Measurements from ENCODE around the gene OR6J1.
"Not testable (repeated sequence)": the region's sequence is repeated elsewhere in the genome, so short reads cannot be mapped to it uniquely, and the experiment has no call there.

The OR6J1 gene

GRCh38 chr14:22588526-22589095, 55.5 kb downstream of the OR6J1 start:
- H3K4me1 ChIP-seq (ENCODE audit: control insufficient read depth in 5 of 5, insufficient read depth in 5 of 5, low read length in 5 of 5): peaks cover 0 to 41% (median 37%) of the 10 kb centered on the region in 5 donors
- H3K36me3 ChIP-seq (ENCODE audit: control insufficient read depth in 5 of 5, insufficient read depth in 5 of 5, low read length in 5 of 5): no peaks in the 10 kb centered on the region
- H3K9me3 ChIP-seq (ENCODE audit: control insufficient read depth in 5 of 5, low read length in 5 of 5): no peaks in the 10 kb centered on the region
- peak overlapping the region; percentile 93 for H3K27ac ChIP-seq (ENCODE audit: low read depth, low read length)
- H3K4me3 ChIP-seq (ENCODE audit: low read depth in 1 of 5, low read length in 5 of 5): peak overlapping the region; percentile 89 to 99 (median 96)
- H3K9ac ChIP-seq (ENCODE audit: low read length in 5 of 5): peak overlapping the region; percentile 88 to 96 (median 95)
- no peaks in the 10 kb centered on the region for H3K27me3 ChIP-seq (ENCODE audit: control insufficient read depth in 5 of 5, insufficient read depth in 4 of 5, low read length in 5 of 5)

DNA sequence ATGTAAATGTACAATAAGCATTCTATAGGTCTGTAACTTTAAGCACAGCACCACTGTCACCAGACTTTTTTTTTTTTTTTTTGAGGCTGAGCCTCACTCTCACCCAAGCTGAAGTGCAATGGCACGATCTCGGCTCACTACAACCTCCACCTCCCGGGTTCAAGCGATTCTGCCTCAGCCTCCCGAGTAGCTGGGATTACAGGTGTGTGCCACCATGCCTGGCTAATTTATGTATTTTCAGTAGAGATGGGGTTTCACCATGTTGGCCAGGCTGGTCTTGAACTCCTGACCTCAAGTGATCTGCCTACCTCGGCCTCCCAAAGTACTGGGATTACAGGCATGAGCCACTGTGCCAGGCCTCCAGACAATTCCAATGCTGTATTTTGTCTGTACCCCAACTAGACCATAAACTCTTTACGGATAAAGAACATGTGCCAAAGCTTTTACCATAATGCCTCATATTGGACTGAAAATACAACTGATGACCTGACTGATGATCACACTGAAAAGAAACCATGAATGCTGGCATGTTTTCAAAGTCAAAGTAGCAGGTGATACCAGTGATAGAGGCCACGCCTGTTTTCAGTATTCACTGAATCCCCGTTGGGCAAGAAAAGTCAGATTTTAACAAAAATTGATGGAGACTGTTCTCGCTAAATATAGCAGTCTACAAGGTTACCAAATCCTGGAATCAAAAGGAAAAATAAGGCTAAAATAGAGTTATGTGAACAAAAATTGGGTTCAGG, 56.3 kb downstream of the OR6J1 start:
- not testable (repeated sequence) for H3K27ac ChIP-seq (ENCODE audit: low read depth, low read length)

DNA sequence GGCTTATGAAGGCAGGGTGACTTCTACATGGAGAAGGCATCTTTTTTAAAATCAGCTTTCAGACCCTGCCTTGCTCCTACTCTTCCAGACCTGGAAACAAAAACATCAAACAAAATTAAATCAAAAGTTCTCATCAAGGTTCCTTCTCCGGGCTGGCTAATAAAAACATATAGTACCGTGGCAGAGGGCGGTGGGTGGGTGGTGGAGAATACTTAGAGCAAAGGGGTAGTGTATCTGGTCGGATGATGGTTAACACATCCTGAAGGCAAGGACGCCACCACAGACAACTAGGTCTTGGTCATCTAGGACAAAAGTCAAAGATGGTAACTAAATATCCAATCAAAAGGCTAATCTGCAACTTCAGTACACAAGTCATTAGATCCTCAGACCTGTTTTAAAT, 56.9 kb downstream of the OR6J1 start:
- Histone ChIP-seq H3K4me1 (ENCODE audit: control insufficient read depth in 5 of 5, insufficient read depth in 5 of 5, low read length in 5 of 5) (peaks cover 0 to 41% (median 37%) of the 10 kb centered on the region in 5 donors), H3K9ac (ENCODE audit: low read length in 5 of 5) (no peak overlapping the region), H3K36me3 (ENCODE audit: control insufficient read depth in 5 of 5, insufficient read depth in 5 of 5, low read length in 5 of 5) (no peaks in the 10 kb centered on the region), H3K9me3 (ENCODE audit: control insufficient read depth in 5 of 5, low read length in 5 of 5) (no peaks in the 10 kb centered on the region), H3K4me3 (ENCODE audit: low read depth in 1 of 5, low read length in 5 of 5) (no peak overlapping the region), H3K27ac (ENCODE audit: low read depth, low read length) (peak overlapping the region; percentile 11), H3K27me3 (ENCODE audit: control insufficient read depth in 5 of 5, insufficient read depth in 4 of 5, low read length in 5 of 5) (no peaks in the 10 kb centered on the region)

More for the DNA sequence above, 56.3 kb downstream of the OR6J1 start:
- H3K9me3 ChIP-seq (ENCODE audit: control insufficient read depth in 5 of 5, low read length in 5 of 5); H3K36me3 ChIP-seq (ENCODE audit: control insufficient read depth in 5 of 5, insufficient read depth in 5 of 5, low read length in 5 of 5); H3K27me3 ChIP-seq (ENCODE audit: control insufficient read depth in 5 of 5, insufficient read depth in 4 of 5, low read length in 5 of 5): not testable (repeated sequence)
- Histone ChIP-seq H3K9ac (ENCODE audit: low read length in 5 of 5) (peak overlapping the region; percentile 88 to 96 (median 95)), H3K4me3 (ENCODE audit: low read depth in 1 of 5, low read length in 5 of 5) (peak overlapping the region; percentile 89 to 99 (median 96)), H3K4me1 (ENCODE audit: control insufficient read depth in 5 of 5, insufficient read depth in 5 of 5, low read length in 5 of 5) (peaks cover 0 to 41% (median 37%) of the 10 kb centered on the region in 5 donors)

DNA sequence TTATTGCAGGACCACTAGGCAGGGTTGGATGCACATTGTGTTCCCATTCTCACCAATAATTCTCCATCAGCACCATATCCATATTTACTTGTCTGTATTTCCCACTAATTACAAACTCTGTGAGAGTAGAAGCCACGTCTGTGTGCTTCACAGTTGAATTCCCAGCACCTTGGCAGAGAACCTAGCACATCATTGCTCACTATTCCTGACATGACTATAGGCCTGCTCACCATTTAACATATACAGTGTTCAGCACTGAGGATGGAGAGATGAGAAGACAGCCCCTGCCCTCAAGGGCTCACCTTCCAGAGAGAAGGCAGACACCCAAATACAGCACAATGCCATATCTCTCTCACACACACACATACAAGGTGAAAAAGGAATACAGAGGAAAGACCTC, 60.2 kb downstream of the OR6J1 start:
- no peaks in the 10 kb centered on the region for H3K9me3 ChIP-seq (ENCODE audit: control insufficient read depth in 5 of 5, low read length in 5 of 5)
- H3K27ac ChIP-seq (ENCODE audit: low read depth, low read length): no peak overlapping the region
- H3K36me3 ChIP-seq (ENCODE audit: control insufficient read depth in 5 of 5, insufficient read depth in 5 of 5, low read length in 5 of 5): peaks cover 0 to 4% (median 0%) of the 10 kb centered on the region in 5 donors
- H3K9ac ChIP-seq (ENCODE audit: low read length in 5 of 5): no peak overlapping the region
- no peak overlapping the region for H3K4me3 ChIP-seq (ENCODE audit: low read depth in 1 of 5, low read length in 5 of 5)
- peaks cover 0 to 35% (median 28%) of the 10 kb centered on the region in 5 donors for H3K4me1 ChIP-seq (ENCODE audit: control insufficient read depth in 5 of 5, insufficient read depth in 5 of 5, low read length in 5 of 5)
- H3K27me3 ChIP-seq (ENCODE audit: control insufficient read depth in 5 of 5, insufficient read depth in 4 of 5, low read length in 5 of 5): no peaks in the 10 kb centered on the region

Measured in subcutaneous abdominal adipose tissue (tissue), 5 donors.